ENCODE data around the gene BANK1. TPM values are rescaled to one million over a fixed set of nuclear protein-coding genes. Genes with fewer than 3 reads are reported as not detected.

BANK1 gene
- total and polyA plus RNA-seq, 2 donors from 2014 or later: 1.8 to 7.4 TPM

GRCh38 chr4:101784957-101785356 lies 5.6 kb upstream of the BANK1 start:
- DNase-seq: no peak
- no peak for TF ChIP-seq CTCF (IDR thresholded peaks at IDR 0.05; ENCODE audit: borderline replicate concordance, extremely low read depth, insufficient read depth)
- intact Hi-C loops (cut with DNase I): no loop called here

GRCh38 chr4:101785486-101785885 lies 5.0 kb upstream of the BANK1 start:
- H3K36me3 ChIP-seq (ENCODE audit: control insufficient read depth in 2 of 3, insufficient read depth in 3 of 3, low read length in 3 of 3): no peaks in the 10 kb centered on the region
- FAIRE-seq (no peak), DNase-seq (no peak)
- no peaks in the 10 kb centered on the region for H3K9me3 ChIP-seq (ENCODE audit: control insufficient read depth in 2 of 3, insufficient read depth in 1 of 3, low read length in 3 of 3)
- H3K4me3 ChIP-seq (ENCODE audit: low read length in 3 of 3): no peak overlapping the region
- no peak for TF ChIP-seq CTCF (IDR thresholded peaks at IDR 0.05; ENCODE audit: borderline replicate concordance, extremely low read depth, insufficient read depth)
- intact Hi-C loops (cut with DNase I): no loop called here
- peaks cover 0 to 1% (median 0%) of the 10 kb centered on the region in 3 donors for H3K4me1 ChIP-seq (ENCODE audit: control insufficient read depth in 2 of 3, insufficient read depth in 2 of 3, low read depth in 1 of 3, low read length in 3 of 3)
- no peaks in the 10 kb centered on the region for H3K27me3 ChIP-seq (ENCODE audit: control insufficient read depth, insufficient read depth, low read length)
- H3K9ac ChIP-seq (ENCODE audit: low read length in 3 of 3): no peak overlapping the region
- no peak overlapping the region for H3K27ac ChIP-seq (ENCODE audit: low read depth in 2 of 2, low read length in 2 of 2)

More at GRCh38 chr4:101784957-101785356, 5.6 kb upstream of the BANK1 start:
- H3K27me3 ChIP-seq (ENCODE audit: control insufficient read depth, insufficient read depth, low read length): no peaks in the 10 kb centered on the region
- H3K9ac ChIP-seq (ENCODE audit: low read length in 3 of 3): no peak overlapping the region
- H3K9me3 ChIP-seq (ENCODE audit: control insufficient read depth in 2 of 3, insufficient read depth in 1 of 3, low read length in 3 of 3): no peaks in the 10 kb centered on the region
- H3K4me1 ChIP-seq (ENCODE audit: control insufficient read depth in 2 of 3, insufficient read depth in 2 of 3, low read depth in 1 of 3, low read length in 3 of 3): no peaks in the 10 kb centered on the region
- no peak overlapping the region for H3K27ac ChIP-seq (ENCODE audit: low read depth in 2 of 2, low read length in 2 of 2)
- no peak overlapping the region for H3K4me3 ChIP-seq (ENCODE audit: low read length in 3 of 3)
- H3K36me3 ChIP-seq (ENCODE audit: control insufficient read depth in 2 of 3, insufficient read depth in 3 of 3, low read length in 3 of 3): no peaks in the 10 kb centered on the region
- FAIRE-seq: no peak

GRCh38 chr4:101787701-101788316 lies 2.7 kb upstream of the BANK1 start:
- peaks cover 0 to 3% (median 0%) of the 10 kb centered on the region in 3 donors for H3K4me1 ChIP-seq (ENCODE audit: control insufficient read depth in 2 of 3, insufficient read depth in 2 of 3, low read depth in 1 of 3, low read length in 3 of 3)
- no peak for DNase-seq
- H3K4me3 ChIP-seq (ENCODE audit: low read length in 3 of 3): no peak overlapping the region
- no peaks in the 10 kb centered on the region for H3K27me3 ChIP-seq (ENCODE audit: control insufficient read depth, insufficient read depth, low read length)
- H3K9me3 ChIP-seq (ENCODE audit: control insufficient read depth in 2 of 3, insufficient read depth in 1 of 3, low read length in 3 of 3): no peaks in the 10 kb centered on the region
- no peak for TF ChIP-seq CTCF (IDR thresholded peaks at IDR 0.05; ENCODE audit: borderline replicate concordance, extremely low read depth, insufficient read depth)
- FAIRE-seq: no peak
- no peak overlapping the region for H3K9ac ChIP-seq (ENCODE audit: low read length in 3 of 3)
- no peaks in the 10 kb centered on the region for H3K36me3 ChIP-seq (ENCODE audit: control insufficient read depth in 2 of 3, insufficient read depth in 3 of 3, low read length in 3 of 3)
- H3K27ac ChIP-seq (ENCODE audit: low read depth in 2 of 2, low read length in 2 of 2): no peak overlapping the region
- intact Hi-C loops (cut with DNase I): no loop called here

GRCh38 chr4:101791182-101791558 lies 640 bp downstream of the BANK1 start:
- no peak for DNase-seq
- FAIRE-seq: no peak

More at GRCh38 chr4:101791182-101791558, 640 bp downstream of the BANK1 start:
- Histone ChIP-seq H3K4me3 (ENCODE audit: low read length in 3 of 3) (peak overlapping the region; percentile 46 to 67 (median 63)), H3K27ac (ENCODE audit: low read depth in 2 of 2, low read length in 2 of 2) (peak overlapping the region in 1 of 2 donors; percentile 52), H3K36me3 (ENCODE audit: control insufficient read depth in 2 of 3, insufficient read depth in 3 of 3, low read length in 3 of 3) (no peaks in the 10 kb centered on the region), H3K9me3 (ENCODE audit: control insufficient read depth in 2 of 3, insufficient read depth in 1 of 3, low read length in 3 of 3) (no peaks in the 10 kb centered on the region), H3K9ac (ENCODE audit: low read length in 3 of 3) (peak overlapping the region in 1 of 3 donors; percentile 62), H3K4me1 (ENCODE audit: control insufficient read depth in 2 of 3, insufficient read depth in 2 of 3, low read depth in 1 of 3, low read length in 3 of 3) (peaks cover 0 to 3% (median 0%) of the 10 kb centered on the region in 3 donors), H3K27me3 (ENCODE audit: control insufficient read depth, insufficient read depth, low read length) (no peaks in the 10 kb centered on the region)
- no peak for TF ChIP-seq CTCF (IDR thresholded peaks at IDR 0.05; ENCODE audit: borderline replicate concordance, extremely low read depth, insufficient read depth)
- intact Hi-C loops (cut with DNase I): no loop called here
